SK-N-SH (cell line): Measurements from ENCODE around the gene RPS8. TPM values are rescaled to one million over a fixed set of nuclear protein-coding genes. Genes with fewer than 3 reads are reported as not detected.
A peak's percentile ranks its signal among the peaks of the same experiment; 100 is the strongest.

ENCODE experiments used
- CHD2 ChIP-seq: fragments of 150-350 bp; IDR thresholded peaks from 2 replicates; pipeline ENCODE4 v1.6.1; 2018; ENCODE audit warnings: low read length; ENCODE audit not compliant: partially characterized antibody
- ELF1 ChIP-seq: IDR thresholded peaks from 2 replicates; pipeline ENCODE4 v1.4.0; 2012
- FOSL2 ChIP-seq: IDR thresholded peaks from 2 replicates; pipeline ENCODE4 v1.4.0; 2012; ENCODE audit warnings: low read depth, mild to moderate bottlenecking, moderate library complexity, borderline replicate concordance
- FOXJ3 ChIP-seq: sonication (generic); formaldehyde crosslinking; IDR thresholded peaks from 2 replicates; pipeline ENCODE4 v1.5.1; 2020; ENCODE audit warnings: mild to moderate bottlenecking, missing genetic modification reagents
- GABPA ChIP-seq: IDR thresholded peaks from 2 replicates; pipeline ENCODE4 v1.4.0; 2012; ENCODE audit warnings: low read depth, mild to moderate bottlenecking
- MEF2A ChIP-seq: IDR thresholded peaks from 2 replicates; pipeline ENCODE4 v1.4.0; 2012; ENCODE audit warnings: low read depth, borderline replicate concordance
- NFIC ChIP-seq: IDR thresholded peaks from 2 replicates; pipeline ENCODE4 v1.4.0; 2012; ENCODE audit warnings: borderline replicate concordance
- NRF1 ChIP-seq: IDR thresholded peaks from 2 replicates; pipeline ENCODE4 v1.6.1; 2012; ENCODE audit warnings: low read depth, mild to moderate bottlenecking, low read length
- RAD21 ChIP-seq: IDR thresholded peaks from 2 replicates; pipeline ENCODE4 v1.6.1; 2012; ENCODE audit warnings: mild to moderate bottlenecking, low read length
- RCOR1 ChIP-seq: fragments of 150-350 bp; IDR thresholded peaks from 2 replicates; pipeline ENCODE4 v1.6.1; 2017; ENCODE audit warnings: antibody characterized with exemption, low read length
- RXRA ChIP-seq: IDR thresholded peaks from 2 replicates; pipeline ENCODE4 v1.4.0; 2012; ENCODE audit warnings: low read depth, mild to moderate bottlenecking, borderline replicate concordance
- SIN3A ChIP-seq: IDR thresholded peaks from 2 replicates; pipeline ENCODE4 v1.6.1; 2012; ENCODE audit warnings: low read depth, mild to moderate bottlenecking, low read length, moderate library complexity, borderline replicate concordance
- TEAD4 ChIP-seq: IDR thresholded peaks from 2 replicates; pipeline ENCODE4 v1.4.0; 2012; ENCODE audit warnings: mild to moderate bottlenecking, borderline replicate concordance; ENCODE audit not compliant: insufficient read depth
- polyA plus RNA-seq, 3 experiments: library from polyadenylated mRNA; depleted of rRNA; stranded (reverse); fragments of >200 nt; gene quantifications; 2 replicates each; pipeline ENCODE4 v1.2.3, GENCODE V29; 2012
- TF ChIP-seq, protein P1 (sequence below): IDR thresholded peaks from 2 replicates; pipeline ENCODE4 v1.6.1; 2012; ENCODE audit warnings: mild to moderate bottlenecking, low read depth, low read length, moderate library complexity
- TF ChIP-seq, protein P2 (sequence below): fragments of 200-600 bp; sonication (generic); IDR thresholded peaks from 2 replicates; pipeline ENCODE4 v1.6.1; 2017; ENCODE audit warnings: antibody characterized with exemption, mild to moderate bottlenecking, moderate library complexity
- TF ChIP-seq, protein P3 (sequence below): IDR thresholded peaks from 2 replicates; pipeline ENCODE4 v1.4.0; 2012; ENCODE audit warnings: low read depth, borderline replicate concordance
- TF ChIP-seq, protein P4 (sequence below): IDR thresholded peaks from 2 replicates; pipeline ENCODE4 v1.4.0; 2012; ENCODE audit warnings: low read depth

Gene RPS8
- polyA plus RNA-seq, 1 of the 3 experiments (the other 2 are of a cell fraction), result 3,303 TPM

DNA sequence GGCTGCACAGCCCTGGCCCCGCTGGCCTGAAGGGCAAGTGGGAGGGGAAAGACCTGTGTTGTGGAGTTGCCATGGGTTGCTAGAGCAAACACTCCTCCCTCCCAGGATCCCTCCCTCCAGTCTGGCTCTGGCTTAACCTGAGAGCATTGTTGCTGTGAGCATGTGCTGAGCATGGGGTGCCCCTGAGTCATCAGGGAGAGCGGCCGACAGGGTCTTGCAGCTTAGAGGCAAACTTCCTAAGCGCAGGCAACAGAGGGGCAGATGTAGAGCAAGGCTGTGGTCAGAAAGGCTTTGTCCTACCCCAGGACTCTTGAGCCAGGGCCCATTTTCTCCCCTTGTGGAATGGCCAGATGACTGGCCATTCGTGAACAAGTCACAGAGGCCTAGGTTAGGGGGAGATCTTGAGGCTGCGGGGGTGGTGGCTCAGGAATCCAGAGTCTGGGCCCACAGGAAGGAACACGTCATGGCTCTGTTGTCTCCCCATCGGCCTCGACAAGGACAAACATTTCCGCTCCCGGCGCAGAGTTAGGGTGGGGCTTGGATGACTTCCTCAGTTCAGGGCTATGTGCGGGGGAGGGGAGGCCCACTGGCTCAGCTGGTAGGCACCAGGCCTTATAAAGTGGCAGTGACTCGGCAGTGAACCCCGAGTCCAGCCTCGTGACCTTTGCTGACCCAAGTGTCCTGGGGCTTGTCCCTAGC is 32.2 kb downstream of the RPS8 start (continued):
- TF ChIP-seq, protein P1, sequence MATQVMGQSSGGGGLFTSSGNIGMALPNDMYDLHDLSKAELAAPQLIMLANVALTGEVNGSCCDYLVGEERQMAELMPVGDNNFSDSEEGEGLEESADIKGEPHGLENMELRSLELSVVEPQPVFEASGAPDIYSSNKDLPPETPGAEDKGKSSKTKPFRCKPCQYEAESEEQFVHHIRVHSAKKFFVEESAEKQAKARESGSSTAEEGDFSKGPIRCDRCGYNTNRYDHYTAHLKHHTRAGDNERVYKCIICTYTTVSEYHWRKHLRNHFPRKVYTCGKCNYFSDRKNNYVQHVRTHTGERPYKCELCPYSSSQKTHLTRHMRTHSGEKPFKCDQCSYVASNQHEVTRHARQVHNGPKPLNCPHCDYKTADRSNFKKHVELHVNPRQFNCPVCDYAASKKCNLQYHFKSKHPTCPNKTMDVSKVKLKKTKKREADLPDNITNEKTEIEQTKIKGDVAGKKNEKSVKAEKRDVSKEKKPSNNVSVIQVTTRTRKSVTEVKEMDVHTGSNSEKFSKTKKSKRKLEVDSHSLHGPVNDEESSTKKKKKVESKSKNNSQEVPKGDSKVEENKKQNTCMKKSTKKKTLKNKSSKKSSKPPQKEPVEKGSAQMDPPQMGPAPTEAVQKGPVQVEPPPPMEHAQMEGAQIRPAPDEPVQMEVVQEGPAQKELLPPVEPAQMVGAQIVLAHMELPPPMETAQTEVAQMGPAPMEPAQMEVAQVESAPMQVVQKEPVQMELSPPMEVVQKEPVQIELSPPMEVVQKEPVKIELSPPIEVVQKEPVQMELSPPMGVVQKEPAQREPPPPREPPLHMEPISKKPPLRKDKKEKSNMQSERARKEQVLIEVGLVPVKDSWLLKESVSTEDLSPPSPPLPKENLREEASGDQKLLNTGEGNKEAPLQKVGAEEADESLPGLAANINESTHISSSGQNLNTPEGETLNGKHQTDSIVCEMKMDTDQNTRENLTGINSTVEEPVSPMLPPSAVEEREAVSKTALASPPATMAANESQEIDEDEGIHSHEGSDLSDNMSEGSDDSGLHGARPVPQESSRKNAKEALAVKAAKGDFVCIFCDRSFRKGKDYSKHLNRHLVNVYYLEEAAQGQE, result peak; percentile 51; the same call in 1 of the 2 replicates
- no peak for TF ChIP-seq CHD2
- TF ChIP-seq, protein P2, sequence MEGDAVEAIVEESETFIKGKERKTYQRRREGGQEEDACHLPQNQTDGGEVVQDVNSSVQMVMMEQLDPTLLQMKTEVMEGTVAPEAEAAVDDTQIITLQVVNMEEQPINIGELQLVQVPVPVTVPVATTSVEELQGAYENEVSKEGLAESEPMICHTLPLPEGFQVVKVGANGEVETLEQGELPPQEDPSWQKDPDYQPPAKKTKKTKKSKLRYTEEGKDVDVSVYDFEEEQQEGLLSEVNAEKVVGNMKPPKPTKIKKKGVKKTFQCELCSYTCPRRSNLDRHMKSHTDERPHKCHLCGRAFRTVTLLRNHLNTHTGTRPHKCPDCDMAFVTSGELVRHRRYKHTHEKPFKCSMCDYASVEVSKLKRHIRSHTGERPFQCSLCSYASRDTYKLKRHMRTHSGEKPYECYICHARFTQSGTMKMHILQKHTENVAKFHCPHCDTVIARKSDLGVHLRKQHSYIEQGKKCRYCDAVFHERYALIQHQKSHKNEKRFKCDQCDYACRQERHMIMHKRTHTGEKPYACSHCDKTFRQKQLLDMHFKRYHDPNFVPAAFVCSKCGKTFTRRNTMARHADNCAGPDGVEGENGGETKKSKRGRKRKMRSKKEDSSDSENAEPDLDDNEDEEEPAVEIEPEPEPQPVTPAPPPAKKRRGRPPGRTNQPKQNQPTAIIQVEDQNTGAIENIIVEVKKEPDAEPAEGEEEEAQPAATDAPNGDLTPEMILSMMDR, result no peak
- TF ChIP-seq FOXJ3, result no peak
- peak; percentile 53 for TF ChIP-seq FOSL2
- peak; percentile 81 for TF ChIP-seq NFIC
- peak; percentile 65 for TF ChIP-seq GABPA
- no peak; the same call in 1 of the 2 replicates for TF ChIP-seq NRF1
- TF ChIP-seq ELF1, result peak; percentile 57; the same call in 1 of the 2 replicates
- peak; percentile 91; the same call in 1 of the 2 replicates for TF ChIP-seq RXRA
- peak; percentile 69 for TF ChIP-seq SIN3A
- TF ChIP-seq, protein P3, sequence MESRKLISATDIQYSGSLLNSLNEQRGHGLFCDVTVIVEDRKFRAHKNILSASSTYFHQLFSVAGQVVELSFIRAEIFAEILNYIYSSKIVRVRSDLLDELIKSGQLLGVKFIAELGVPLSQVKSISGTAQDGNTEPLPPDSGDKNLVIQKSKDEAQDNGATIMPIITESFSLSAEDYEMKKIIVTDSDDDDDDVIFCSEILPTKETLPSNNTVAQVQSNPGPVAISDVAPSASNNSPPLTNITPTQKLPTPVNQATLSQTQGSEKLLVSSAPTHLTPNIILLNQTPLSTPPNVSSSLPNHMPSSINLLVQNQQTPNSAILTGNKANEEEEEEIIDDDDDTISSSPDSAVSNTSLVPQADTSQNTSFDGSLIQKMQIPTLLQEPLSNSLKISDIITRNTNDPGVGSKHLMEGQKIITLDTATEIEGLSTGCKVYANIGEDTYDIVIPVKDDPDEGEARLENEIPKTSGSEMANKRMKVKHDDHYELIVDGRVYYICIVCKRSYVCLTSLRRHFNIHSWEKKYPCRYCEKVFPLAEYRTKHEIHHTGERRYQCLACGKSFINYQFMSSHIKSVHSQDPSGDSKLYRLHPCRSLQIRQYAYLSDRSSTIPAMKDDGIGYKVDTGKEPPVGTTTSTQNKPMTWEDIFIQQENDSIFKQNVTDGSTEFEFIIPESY, result no peak
- no peak for TF ChIP-seq RCOR1
- TF ChIP-seq, protein P4, sequence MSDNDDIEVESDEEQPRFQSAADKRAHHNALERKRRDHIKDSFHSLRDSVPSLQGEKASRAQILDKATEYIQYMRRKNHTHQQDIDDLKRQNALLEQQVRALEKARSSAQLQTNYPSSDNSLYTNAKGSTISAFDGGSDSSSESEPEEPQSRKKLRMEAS, result peak; percentile 99
- TF ChIP-seq MEF2A, result no peak
- TF ChIP-seq RAD21, result no peak
- TF ChIP-seq TEAD4, result peak; percentile 75
